SJSA1 (cell line): ENCODE data around the gene TESPA1. TPM values are rescaled to one million over a fixed set of nuclear protein-coding genes. Genes with fewer than 3 reads are reported as not detected.
"Not testable (repeated sequence)": the region's sequence is repeated elsewhere in the genome, so short reads cannot be mapped to it uniquely, and the experiment has no call there.

Experiments used
- DNase-seq, 2 experiments: peaks; one replicate each; pipeline ENCODE4 v3.0.0-alpha.2; 2015 to 2020; ENCODE audit warnings: low spot score in 2 of 2, low read depth in 1 of 2
- H3K27ac ChIP-seq: fragments of 250-450 bp; sonication (Bioruptor Pico); 2 replicates; pipeline ENCODE4 v1.5.1; 2020; ENCODE audit warnings: mild to moderate bottlenecking, moderate library complexity
- H3K27me3 ChIP-seq: fragments of 250-450 bp; sonication (Bioruptor Pico); replicated peaks from 2 replicates; pipeline ENCODE4 v1.5.1; 2020; ENCODE audit warnings: mild to moderate bottlenecking, moderate library complexity
- H3K36me3 ChIP-seq: fragments of 250-450 bp; sonication (Bioruptor Pico); 2 replicates; pipeline ENCODE4 v1.5.1; 2020; ENCODE audit warnings: mild to moderate bottlenecking
- H3K4me1 ChIP-seq: fragments of 250-450 bp; sonication (Bioruptor Pico); replicated peaks from 2 replicates; pipeline ENCODE4 v1.6.1; 2021; ENCODE audit warnings: mild to moderate bottlenecking
- H3K4me3 ChIP-seq: fragments of 250-450 bp; sonication (Bioruptor Pico); 2 replicates; pipeline ENCODE4 v1.5.1; 2020; ENCODE audit warnings: mild to moderate bottlenecking
- H3K9me3 ChIP-seq: fragments of 250-450 bp; sonication (Bioruptor Pico); replicated peaks from 2 replicates; pipeline ENCODE4 v1.5.1; 2020; ENCODE audit warnings: mild to moderate bottlenecking
- total RNA-seq: library from RNA; depleted of rRNA; stranded (reverse); fragments of >200 nt; shearing (Covaris generic); gene quantifications from 2 replicates; pipeline ENCODE4 v1.2.3, GENCODE V29; 2014

TESPA1 gene
- total RNA-seq, 1 experiment from 2014 or later = 0.05 TPM

DNA sequence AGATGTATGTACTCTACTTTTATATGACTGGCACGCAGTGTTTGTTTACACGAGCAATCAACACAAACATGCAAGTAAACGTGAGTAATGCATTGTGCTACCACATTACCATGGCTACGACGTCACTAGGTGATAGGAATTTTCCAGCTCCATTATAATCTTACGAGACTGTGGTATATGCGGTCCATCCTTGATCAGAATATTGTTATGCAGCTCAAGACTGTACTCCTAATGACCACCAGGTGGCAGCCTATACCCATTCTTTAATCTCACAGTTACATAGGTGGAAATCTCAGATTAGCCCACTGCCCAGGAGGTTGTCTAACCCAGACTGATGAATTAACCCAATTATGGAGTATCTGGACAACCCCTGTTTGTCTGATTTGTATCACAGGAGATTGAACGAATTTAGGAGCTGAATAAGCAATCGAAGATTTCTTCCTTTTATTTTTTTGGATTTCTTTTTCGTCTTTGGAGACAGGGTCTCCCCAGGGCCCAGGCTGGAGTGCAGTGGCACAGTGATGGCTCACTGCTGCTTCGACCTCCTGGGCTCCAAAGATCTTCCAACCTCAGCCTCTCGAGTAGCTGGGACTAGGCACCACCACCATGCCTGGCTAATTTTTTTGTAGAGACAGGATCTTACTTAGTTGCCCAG is 8.7 kb upstream of the TESPA1 start:
- DNase-seq = peak in 1 of 2 experiments; percentile 35
- no peaks in the 10 kb centered on the region for H3K9me3 ChIP-seq
- 0 out of 2 replicates have a peak, but pooled peaks cover 7% of the 10 kb centered on the region for H3K27me3 ChIP-seq
- H3K4me1 ChIP-seq = no peaks in the 10 kb centered on the region
- H3K27ac ChIP-seq = no peak overlapping the region
- H3K4me3 ChIP-seq = no peak overlapping the region
- no peaks in the 10 kb centered on the region for H3K36me3 ChIP-seq

DNA sequence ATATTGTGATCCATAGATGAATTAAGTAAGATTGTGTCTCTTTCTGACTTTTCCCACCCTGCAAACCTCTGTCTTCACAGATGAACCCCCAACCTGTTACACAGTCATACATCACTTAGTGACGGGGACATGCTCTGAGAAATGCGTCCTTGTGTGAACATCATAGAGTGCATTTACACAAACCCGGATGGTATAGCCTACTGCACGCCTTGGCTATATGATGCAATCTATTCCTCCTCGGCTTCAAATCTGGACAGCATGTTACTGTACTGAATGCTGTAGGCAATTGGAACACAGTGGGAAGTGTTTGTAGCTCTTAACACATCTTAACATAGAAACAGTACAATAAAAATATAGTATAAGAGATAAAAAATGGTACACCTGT is 7.4 kb upstream of the TESPA1 start:
- Histone ChIP-seq H3K27me3 (0 out of 2 replicates have a peak, but pooled peaks cover 3% of the 10 kb centered on the region), H3K9me3 (no peaks in the 10 kb centered on the region), H3K27ac (no peak overlapping the region), H3K4me1 (no peaks in the 10 kb centered on the region), H3K36me3 (no peaks in the 10 kb centered on the region), H3K4me3 (no peak overlapping the region)
- no peak for DNase-seq

DNA sequence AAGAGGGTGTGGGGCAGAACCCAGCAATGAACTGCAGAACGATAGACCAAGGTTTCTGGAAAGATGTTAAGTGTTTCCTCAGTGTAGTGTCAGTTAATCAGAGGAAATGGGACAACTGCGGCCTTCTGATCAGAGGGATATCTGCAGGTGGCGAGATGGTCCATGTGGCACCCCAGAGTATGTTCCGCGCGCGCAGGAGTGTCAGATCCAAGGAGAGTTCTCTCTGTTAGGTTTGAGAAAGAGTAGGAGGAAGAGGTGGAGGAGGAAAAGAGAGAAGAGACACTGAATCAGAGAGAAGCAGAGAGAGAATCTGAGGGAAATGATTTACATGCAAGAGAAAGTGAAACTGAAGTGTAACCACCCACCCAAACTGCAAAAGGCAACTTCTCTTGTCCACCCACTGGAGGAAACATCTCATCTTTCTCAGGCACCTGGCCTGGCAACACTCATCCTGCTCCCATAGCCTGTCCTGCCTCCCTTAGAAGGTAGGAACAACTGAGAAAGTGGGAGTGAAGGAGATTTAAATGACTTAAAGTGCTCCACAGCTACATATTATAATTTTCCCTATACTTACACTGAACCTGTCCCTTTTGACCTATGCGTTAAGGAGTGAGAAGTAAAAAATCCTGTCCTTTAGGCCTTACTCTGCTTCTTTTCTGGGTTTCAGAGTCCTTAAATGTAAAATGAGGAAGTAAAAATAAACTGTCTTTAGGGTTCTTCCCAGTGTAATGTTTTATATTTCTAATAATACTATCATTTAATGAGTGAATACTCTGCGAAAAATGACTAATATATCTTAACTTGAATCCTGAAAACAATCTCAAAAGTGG is 6.8 kb upstream of the TESPA1 start:
- Histone ChIP-seq H3K4me3 (no peak overlapping the region), H3K27ac (no peak overlapping the region), H3K36me3 (no peaks in the 10 kb centered on the region), H3K9me3 (no peaks in the 10 kb centered on the region), H3K4me1 (no peaks in the 10 kb centered on the region), H3K27me3 (peaks cover 7% of the 10 kb centered on the region; the same call in 1 of the 2 replicates)
- no peak for DNase-seq

- no peaks in the 10 kb centered on the region for H3K36me3 ChIP-seq
- no peak overlapping the region for H3K4me3 ChIP-seq
- DNase-seq = no peak
- H3K27ac ChIP-seq = no peak overlapping the region
- H3K9me3 ChIP-seq = no peaks in the 10 kb centered on the region
- H3K4me1 ChIP-seq = no peaks in the 10 kb centered on the region
- peaks cover 10% of the 10 kb centered on the region; the same call in 1 of the 2 replicates for H3K27me3 ChIP-seq
Observed at GRCh38 chr12:54989829-54990228, 5.3 kb upstream of the TESPA1 start.

- H3K27me3 ChIP-seq = peaks cover 7% of the 10 kb centered on the region; the same call in 1 of the 2 replicates
- no peaks in the 10 kb centered on the region for H3K9me3 ChIP-seq
- H3K4me3 ChIP-seq = no peak overlapping the region
- H3K4me1 ChIP-seq = no peaks in the 10 kb centered on the region
- no peaks in the 10 kb centered on the region for H3K36me3 ChIP-seq
- H3K27ac ChIP-seq = no peak overlapping the region
- no peak for DNase-seq
Observed at GRCh38 chr12:54988402-54989054, 4.0 kb upstream of the TESPA1 start.

DNA sequence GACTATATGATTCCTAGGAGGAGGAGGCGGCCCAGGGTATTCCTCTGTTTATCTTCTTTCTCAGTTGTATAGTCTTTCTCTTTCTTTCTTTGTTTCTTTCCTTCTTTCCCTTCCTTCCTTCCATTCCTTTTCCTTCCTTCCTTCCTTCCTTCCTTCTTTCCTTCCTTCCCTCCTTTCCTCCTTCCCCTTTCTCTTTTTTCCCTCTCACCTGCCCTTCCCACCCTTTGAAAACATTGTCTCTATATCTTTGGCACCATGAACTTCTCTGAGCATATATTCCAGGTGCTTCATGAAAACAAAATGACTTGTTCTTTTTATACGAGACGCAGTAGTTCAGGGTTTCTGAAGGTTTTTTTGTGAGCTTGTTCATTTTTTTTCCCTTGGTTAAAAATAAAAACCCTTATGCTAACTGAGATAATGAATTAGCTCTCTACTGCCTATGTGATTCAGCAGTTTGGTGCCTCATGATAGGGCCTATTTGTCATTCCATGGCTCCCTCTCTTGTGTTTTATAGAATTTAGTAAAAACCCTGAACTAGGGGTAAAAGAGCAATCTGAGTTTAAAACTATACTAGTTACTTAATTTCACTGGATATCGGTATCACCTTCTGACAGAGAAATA is 3.2 kb upstream of the TESPA1 start:
- DNase-seq = no peak
- Histone ChIP-seq H3K36me3 (no peaks in the 10 kb centered on the region), H3K4me1 (no peaks in the 10 kb centered on the region), H3K4me3 (no peak overlapping the region), H3K27me3 (peaks cover 7% of the 10 kb centered on the region; the same call in 1 of the 2 replicates), H3K27ac (no peak overlapping the region), H3K9me3 (no peaks in the 10 kb centered on the region)

DNA sequence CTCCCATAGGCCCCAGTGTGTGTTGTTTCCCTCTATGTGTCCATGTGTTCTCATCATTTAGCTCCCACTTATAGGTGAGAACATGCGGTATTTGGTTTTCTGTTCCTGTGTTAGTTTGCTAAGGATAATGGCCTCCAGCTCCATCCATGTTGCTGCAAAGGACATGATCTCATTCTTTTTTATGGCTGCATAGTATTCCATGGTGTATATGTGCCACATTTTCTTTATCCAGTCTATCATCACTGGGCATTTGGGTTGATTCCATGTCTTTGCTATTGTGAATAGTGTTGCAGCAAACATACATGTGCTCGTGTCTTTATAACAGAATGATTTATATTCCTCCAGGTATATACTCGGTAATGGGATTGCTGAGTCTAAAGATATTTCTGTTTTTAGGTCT is 2.2 kb upstream of the TESPA1 start:
- not testable (repeated sequence) for H3K27ac ChIP-seq, H3K9me3 ChIP-seq, H3K27me3 ChIP-seq, DNase-seq, H3K36me3 ChIP-seq, H3K4me3 ChIP-seq, H3K4me1 ChIP-seq

GRCh38 chr12:54983536-54984101 is 943 bp downstream of the TESPA1 start:
- no peak for DNase-seq
- Histone ChIP-seq H3K27ac (no peak overlapping the region), H3K4me3 (no peak overlapping the region)

DNA sequence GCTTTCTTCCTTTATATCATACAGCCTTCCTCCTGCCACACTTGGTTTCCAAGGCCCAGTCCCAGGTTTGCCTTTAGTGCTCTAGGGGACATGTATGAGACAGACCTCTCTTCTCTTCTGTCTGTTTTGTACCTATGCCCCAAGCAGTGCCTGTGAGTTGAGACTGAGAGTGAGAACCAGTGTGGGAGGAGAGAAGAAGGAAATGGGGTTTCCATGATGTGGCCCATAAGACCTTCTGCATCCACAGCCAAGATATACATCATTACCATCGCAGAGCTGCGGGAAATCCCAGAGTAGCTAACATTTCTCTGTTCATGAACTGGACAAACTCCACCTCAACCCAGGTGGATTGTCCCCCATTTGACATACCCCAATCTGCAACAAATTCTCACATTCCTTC is 2.8 kb downstream of the TESPA1 start:
- H3K4me3 ChIP-seq = no peak overlapping the region
- DNase-seq = no peak
- H3K9me3 ChIP-seq = no peaks in the 10 kb centered on the region
- H3K27me3 ChIP-seq = peaks cover 13% of the 10 kb centered on the region; the same call in 1 of the 2 replicates
- H3K4me1 ChIP-seq = peaks cover 12% of the 10 kb centered on the region
- H3K36me3 ChIP-seq = no peaks in the 10 kb centered on the region
- no peak overlapping the region for H3K27ac ChIP-seq

More at GRCh38 chr12:54983536-54984101, 943 bp downstream of the TESPA1 start:
- Histone ChIP-seq H3K27me3 (peaks cover 7% of the 10 kb centered on the region; the same call in 1 of the 2 replicates), H3K4me1 (no peaks in the 10 kb centered on the region), H3K9me3 (no peaks in the 10 kb centered on the region), H3K36me3 (no peaks in the 10 kb centered on the region)

GRCh38 chr12:54980341-54980740 is 4.2 kb downstream of the TESPA1 start:
- H3K9me3 ChIP-seq = no peaks in the 10 kb centered on the region
- no peak overlapping the region for H3K4me3 ChIP-seq
- 0 out of 2 replicates have a peak, but pooled peaks cover 6% of the 10 kb centered on the region for H3K27me3 ChIP-seq
- no peak overlapping the region for H3K27ac ChIP-seq
- H3K4me1 ChIP-seq = peaks cover 24% of the 10 kb centered on the region
- DNase-seq = no peak
- H3K36me3 ChIP-seq = no peaks in the 10 kb centered on the region

DNA sequence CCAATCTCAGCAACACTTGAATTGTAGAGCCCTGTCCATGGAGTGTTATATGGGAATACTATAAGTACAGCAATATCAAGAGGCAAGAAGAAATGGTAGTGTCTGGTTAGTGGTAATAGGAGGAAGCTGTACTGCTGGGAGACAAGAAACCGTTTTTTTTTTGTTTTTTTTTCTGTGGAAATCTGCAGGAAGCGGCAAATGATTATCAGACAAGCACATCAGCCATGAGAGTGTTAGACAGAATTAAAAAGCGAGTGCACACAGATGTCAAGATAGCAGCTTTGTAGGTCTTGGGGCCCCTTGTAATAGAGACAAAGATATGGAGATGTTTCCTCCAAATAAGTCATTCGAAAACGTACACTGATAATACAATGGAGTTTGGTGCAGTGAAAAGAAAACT is 6.7 kb downstream of the TESPA1 start:
- Histone ChIP-seq H3K4me3 (no peak overlapping the region), H3K36me3 (no peaks in the 10 kb centered on the region), H3K27ac (peak overlapping the region; percentile 74), H3K27me3 (0 out of 2 replicates have a peak, but pooled peaks cover 6% of the 10 kb centered on the region), H3K4me1 (peaks cover 24% of the 10 kb centered on the region), H3K9me3 (no peaks in the 10 kb centered on the region)
- DNase-seq = no peak

GRCh38 chr12:54977155-54977554 is 7.4 kb downstream of the TESPA1 start:
- H3K4me1 ChIP-seq = peaks cover 24% of the 10 kb centered on the region
- no peak overlapping the region for H3K4me3 ChIP-seq
- peak in 1 of 2 experiments; percentile 68 for DNase-seq
- no peaks in the 10 kb centered on the region for H3K9me3 ChIP-seq
- H3K27ac ChIP-seq = peak overlapping the region; percentile 74
- H3K36me3 ChIP-seq = no peaks in the 10 kb centered on the region
- H3K27me3 ChIP-seq = 0 out of 2 replicates have a peak, but pooled peaks cover 6% of the 10 kb centered on the region

- Histone ChIP-seq H3K36me3 (no peaks in the 10 kb centered on the region), H3K4me1 (peaks cover 24% of the 10 kb centered on the region), H3K9me3 (no peaks in the 10 kb centered on the region), H3K27ac (peak overlapping the region; percentile 74), H3K4me3 (no peak overlapping the region), H3K27me3 (0 out of 2 replicates have a peak, but pooled peaks cover 6% of the 10 kb centered on the region)
- no peak for DNase-seq
Observed at GRCh38 chr12:54975875-54976274, 8.7 kb downstream of the TESPA1 start.
